Fibroblast of lung (primary cell): ENCODE measurements around the gene LPP.

Source experiments
- CTCF ChIP-seq, 2 donors: IDR thresholded peaks in 1 of 2; conservative IDR thresholded peaks in 1 of 2; 1 replicate in 1 of 2; 2 replicates in 1 of 2; pipeline ENCODE4 v1.5.1; 2011 to 2012; ENCODE audit warnings: low read length in 2 of 2, control low read depth in 1 of 2, inconsistent platforms in 1 of 2, low read depth in 1 of 2, mild to moderate bottlenecking in 1 of 2
- EZH2 ChIP-seq: IDR thresholded peaks from 2 replicates; pipeline ENCODE4 v1.5.1; 2012; ENCODE audit warnings: low read length, control low read depth, mild to moderate bottlenecking; ENCODE audit errors: missing control alignments

- TF ChIP-seq CTCF (conservative IDR thresholded peaks at IDR 0.05 in 1 of 2, IDR thresholded peaks at IDR 0.05 in 1 of 2; ENCODE audit: low read depth in 1 of 2, low read length in 2 of 2) = no peak
- TF ChIP-seq EZH2 = no peak
Observed at GRCh38 chr3:188243124-188243795, 89.3 kb downstream of the LPP start.
